Astrocyte (in vitro differentiated cells and primary cell): ENCODE measurements around the gene IL1R1.

ENCODE experiments used
- EZH2 ChIP-seq: IDR thresholded peaks from 2 replicates; pipeline ENCODE4 v1.6.1; 2012; ENCODE audit warnings: mild to moderate bottlenecking, low read length, inconsistent platforms; ENCODE audit not compliant: insufficient read depth
- TF ChIP-seq, protein P1 (sequence below): IDR thresholded peaks from 2 replicates; pipeline ENCODE4 v1.5.1; 2011; ENCODE audit warnings: low read depth, mild to moderate bottlenecking, inconsistent platforms, low read length, moderate library complexity; ENCODE audit not compliant: insufficient read depth

DNA sequence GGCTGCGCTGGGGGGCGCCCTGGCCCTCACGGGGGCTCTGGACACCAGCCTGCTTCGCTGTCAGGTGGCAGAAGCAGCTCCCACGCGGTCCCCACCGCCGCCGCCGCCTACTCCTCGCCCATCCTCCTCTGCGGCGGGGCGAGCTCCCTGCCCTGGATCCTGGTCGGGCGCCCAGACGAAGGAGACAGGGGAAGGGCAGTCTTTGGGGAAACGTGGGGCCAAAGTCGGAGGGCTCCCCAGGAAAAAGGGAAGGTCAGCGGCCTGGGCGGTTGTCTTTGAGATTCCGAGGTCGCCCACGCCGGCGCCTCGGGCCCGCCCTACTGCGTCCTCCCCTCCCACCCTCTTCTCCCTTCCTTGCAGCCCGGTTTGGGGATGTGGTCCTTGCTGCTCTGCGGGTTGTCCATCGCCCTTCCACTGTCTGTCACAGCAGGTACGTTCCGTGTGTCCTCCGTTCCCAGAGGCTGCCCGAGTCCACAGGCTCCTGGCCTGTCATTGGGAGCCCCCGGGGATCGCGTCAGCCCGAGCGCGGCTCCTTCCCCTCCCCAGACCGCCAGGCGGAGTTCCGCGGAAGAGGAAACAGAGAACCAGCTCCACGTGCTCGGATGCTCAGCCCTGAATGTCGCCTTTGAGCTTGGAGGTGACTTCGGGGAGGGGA is 45.1 kb downstream of the IL1R1 start:
- TF ChIP-seq, protein P1, sequence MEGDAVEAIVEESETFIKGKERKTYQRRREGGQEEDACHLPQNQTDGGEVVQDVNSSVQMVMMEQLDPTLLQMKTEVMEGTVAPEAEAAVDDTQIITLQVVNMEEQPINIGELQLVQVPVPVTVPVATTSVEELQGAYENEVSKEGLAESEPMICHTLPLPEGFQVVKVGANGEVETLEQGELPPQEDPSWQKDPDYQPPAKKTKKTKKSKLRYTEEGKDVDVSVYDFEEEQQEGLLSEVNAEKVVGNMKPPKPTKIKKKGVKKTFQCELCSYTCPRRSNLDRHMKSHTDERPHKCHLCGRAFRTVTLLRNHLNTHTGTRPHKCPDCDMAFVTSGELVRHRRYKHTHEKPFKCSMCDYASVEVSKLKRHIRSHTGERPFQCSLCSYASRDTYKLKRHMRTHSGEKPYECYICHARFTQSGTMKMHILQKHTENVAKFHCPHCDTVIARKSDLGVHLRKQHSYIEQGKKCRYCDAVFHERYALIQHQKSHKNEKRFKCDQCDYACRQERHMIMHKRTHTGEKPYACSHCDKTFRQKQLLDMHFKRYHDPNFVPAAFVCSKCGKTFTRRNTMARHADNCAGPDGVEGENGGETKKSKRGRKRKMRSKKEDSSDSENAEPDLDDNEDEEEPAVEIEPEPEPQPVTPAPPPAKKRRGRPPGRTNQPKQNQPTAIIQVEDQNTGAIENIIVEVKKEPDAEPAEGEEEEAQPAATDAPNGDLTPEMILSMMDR: no peak
- no peak for TF ChIP-seq EZH2
